ENCODE results near the gene PALM. TPM values are rescaled to one million over a fixed set of nuclear protein-coding genes. Genes with fewer than 3 reads are reported as not detected.

Gene PALM
- total and polyA plus RNA-seq, 4 donors, result 0.92 to 5.1 (median 4.3) TPM

DNA sequence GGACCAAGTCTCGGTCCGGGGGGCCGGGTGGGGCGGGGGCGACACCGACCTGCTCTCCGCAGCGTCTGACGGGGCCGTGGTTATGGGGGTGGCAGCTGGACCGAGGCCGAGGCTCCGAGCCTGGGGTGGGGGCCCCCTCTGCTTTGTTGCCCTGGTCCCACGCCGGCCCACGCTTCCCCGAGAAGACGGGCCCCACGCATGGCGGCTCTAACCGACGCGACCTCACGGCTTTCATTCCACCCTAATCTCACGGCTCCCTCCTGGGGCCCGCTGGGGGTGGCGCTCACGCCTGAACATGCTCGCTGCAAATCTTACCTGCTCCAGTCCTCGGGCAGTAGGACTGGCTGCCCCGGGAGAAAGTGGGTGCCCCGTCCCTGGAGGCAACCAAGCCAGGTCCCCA lies 27.4 kb downstream of the PALM start:
- Histone ChIP-seq H3K27me3 (ENCODE audit: control insufficient read depth in 4 of 4, insufficient read depth in 4 of 4, low read length in 3 of 4) (no peaks in the 10 kb centered on the region), H3K27ac (ENCODE audit: low read depth in 1 of 2, low read length in 2 of 2) (no peak overlapping the region), H3K4me1 (ENCODE audit: control insufficient read depth in 4 of 4, insufficient read depth in 4 of 4, low read length in 3 of 4) (peaks cover 0 to 14% (median 4%) of the 10 kb centered on the region in 4 donors), H3K9me3 (ENCODE audit: control insufficient read depth in 4 of 4, low read length in 3 of 4) (no peaks in the 10 kb centered on the region), H3K9ac (ENCODE audit: low read depth in 1 of 2, low read length in 2 of 2) (no peak overlapping the region), H3K4me3 (ENCODE audit: low read depth in 1 of 3, low read length in 3 of 3) (no peak overlapping the region), H3K36me3 (ENCODE audit: control insufficient read depth in 4 of 4, insufficient read depth in 3 of 4, low read depth in 1 of 4, low read length in 3 of 4) (no peaks in the 10 kb centered on the region)
- DNase-seq (ENCODE audit: low spot score), result no peak
- WGBS, result 94% methylated on average over 32 of the region's 32 CpGs
- TF ChIP-seq NR2F2 (IDR thresholded peaks at IDR 0.05) (no peak), TAF1 (conservative IDR thresholded peaks at IDR 0.05) (no peak), HNF4G (IDR thresholded peaks at IDR 0.05) (no peak), EGR1 (IDR thresholded peaks at IDR 0.05; ENCODE audit: low read depth in 2 of 2) (no peak), YY1 (IDR thresholded peaks at IDR 0.05) (no peak), RAD21 (IDR thresholded peaks at IDR 0.05) (no peak), ZBTB33 (IDR thresholded peaks at IDR 0.05) (no peak), REST (IDR thresholded peaks at IDR 0.05) (no peak), SP1 (IDR thresholded peaks at IDR 0.05) (no peak), FOXA2 (IDR thresholded peaks at IDR 0.05) (no peak), RXRA (IDR thresholded peaks at IDR 0.05) (no peak), FOXA1 (IDR thresholded peaks at IDR 0.05) (no peak), HNF4A (conservative IDR thresholded peaks at IDR 0.05) (no peak), GABPA (IDR thresholded peaks at IDR 0.05 in 1 of 2, conservative IDR thresholded peaks at IDR 0.05 in 1 of 2) (no peak)
- TF ChIP-seq, protein P1, sequence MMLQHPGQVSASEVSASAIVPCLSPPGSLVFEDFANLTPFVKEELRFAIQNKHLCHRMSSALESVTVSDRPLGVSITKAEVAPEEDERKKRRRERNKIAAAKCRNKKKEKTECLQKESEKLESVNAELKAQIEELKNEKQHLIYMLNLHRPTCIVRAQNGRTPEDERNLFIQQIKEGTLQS (IDR thresholded peaks at IDR 0.05), result no peak
- TF ChIP-seq, protein P2, sequence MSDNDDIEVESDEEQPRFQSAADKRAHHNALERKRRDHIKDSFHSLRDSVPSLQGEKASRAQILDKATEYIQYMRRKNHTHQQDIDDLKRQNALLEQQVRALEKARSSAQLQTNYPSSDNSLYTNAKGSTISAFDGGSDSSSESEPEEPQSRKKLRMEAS (IDR thresholded peaks at IDR 0.05), result no peak
- TF ChIP-seq, protein P3, sequence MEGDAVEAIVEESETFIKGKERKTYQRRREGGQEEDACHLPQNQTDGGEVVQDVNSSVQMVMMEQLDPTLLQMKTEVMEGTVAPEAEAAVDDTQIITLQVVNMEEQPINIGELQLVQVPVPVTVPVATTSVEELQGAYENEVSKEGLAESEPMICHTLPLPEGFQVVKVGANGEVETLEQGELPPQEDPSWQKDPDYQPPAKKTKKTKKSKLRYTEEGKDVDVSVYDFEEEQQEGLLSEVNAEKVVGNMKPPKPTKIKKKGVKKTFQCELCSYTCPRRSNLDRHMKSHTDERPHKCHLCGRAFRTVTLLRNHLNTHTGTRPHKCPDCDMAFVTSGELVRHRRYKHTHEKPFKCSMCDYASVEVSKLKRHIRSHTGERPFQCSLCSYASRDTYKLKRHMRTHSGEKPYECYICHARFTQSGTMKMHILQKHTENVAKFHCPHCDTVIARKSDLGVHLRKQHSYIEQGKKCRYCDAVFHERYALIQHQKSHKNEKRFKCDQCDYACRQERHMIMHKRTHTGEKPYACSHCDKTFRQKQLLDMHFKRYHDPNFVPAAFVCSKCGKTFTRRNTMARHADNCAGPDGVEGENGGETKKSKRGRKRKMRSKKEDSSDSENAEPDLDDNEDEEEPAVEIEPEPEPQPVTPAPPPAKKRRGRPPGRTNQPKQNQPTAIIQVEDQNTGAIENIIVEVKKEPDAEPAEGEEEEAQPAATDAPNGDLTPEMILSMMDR (IDR thresholded peaks at IDR 0.05; ENCODE audit: low read depth, low read length, missing input control), result no peak
